HEK293 (cell line): ENCODE results near the gene FBXW2.
A peak's percentile ranks its signal among the peaks of the same experiment; 100 is the strongest.

Experiments used
- CTCF ChIA-PET: fragments of 350-600 bp; formaldehyde crosslinking; extraction: SDS; loops from one replicate; lab custom pipeline; 2021; ENCODE audit warnings: antibody characterized with exemption; lab: Yijun Ruan, JAX
- POLR2A ChIA-PET: fragments of 300-600 bp; formaldehyde crosslinking; extraction: SDS; loops from one replicate; lab custom pipeline; 2020; ENCODE audit warnings: antibody characterized with exemption, inconsistent platforms; lab: Yijun Ruan, JAX
- H3K27ac ChIP-seq: fragments of 200-500 bp; sonication (Bioruptor generic); 2 replicates; pipeline ENCODE4 v1.5.1; 2014; ENCODE audit warnings: low read depth, low read length, control low read depth, inconsistent platforms; ENCODE audit errors: extremely low read depth
- H3K36me3 ChIP-seq, 2 experiments: fragments of 200-500 bp in 1 of 2; sonication (Bioruptor generic) in 1 of 2; 1 replicate in 1 of 2; 2 replicates in 1 of 2; pipeline ENCODE4 v1.5.1; 2014 to 2017; ENCODE audit warnings: inconsistent platforms in 2 of 2, low read length in 2 of 2; ENCODE audit not compliant: control insufficient read depth in 2 of 2, insufficient read depth in 1 of 2
- H3K4me1 ChIP-seq: fragments of 200-500 bp; sonication (Bioruptor generic); 2 replicates; pipeline ENCODE4 v1.5.1; 2014; ENCODE audit warnings: mild to moderate bottlenecking, low read length, inconsistent platforms; ENCODE audit not compliant: control insufficient read depth, insufficient read depth
- H3K4me3 ChIP-seq: 2 replicates; pipeline ENCODE4 v1.5.1; 2011; ENCODE audit warnings: low read depth, mild to moderate bottlenecking, control low read depth, low read length, moderate library complexity
- H3K9me3 ChIP-seq: fragments of 200-500 bp; sonication (Bioruptor generic); 2 replicates; pipeline ENCODE4 v1.5.1; 2014; ENCODE audit warnings: low read depth, low read length, inconsistent platforms; ENCODE audit not compliant: control insufficient read depth, insufficient read depth
- GLI2 ChIP-seq: fragments of 450-650 bp; formaldehyde crosslinking; IDR thresholded peaks from 2 replicates; pipeline ENCODE4; 2017; ENCODE audit warnings: missing biosample characterization, missing genetic modification characterization, low read depth, borderline replicate concordance
- KLF9 ChIP-seq: fragments of 450-650 bp; formaldehyde crosslinking; IDR thresholded peaks from 2 replicates; pipeline ENCODE4 v1.5.1; 2016; ENCODE audit warnings: missing biosample characterization, missing genetic modification characterization, low read depth
- MEIS1 ChIP-seq: sonication (generic); formaldehyde crosslinking; IDR thresholded peaks from 2 replicates; pipeline ENCODE4 v1.8.1; 2022; ENCODE audit warnings: missing genetic modification reagents, mild to moderate bottlenecking, borderline replicate concordance
- PBX3 ChIP-seq: sonication (generic); formaldehyde crosslinking; IDR thresholded peaks from 2 replicates; pipeline ENCODE4 v1.8.1; 2022; ENCODE audit warnings: mild to moderate bottlenecking, moderate library complexity, missing genetic modification reagents
- PRDM4 ChIP-seq: fragments of 450-650 bp; formaldehyde crosslinking; IDR thresholded peaks from 2 replicates; pipeline ENCODE4 v1.5.1; 2017; ENCODE audit warnings: missing biosample characterization, missing genetic modification characterization
- TRIM28 ChIP-seq: IDR thresholded peaks from 2 replicates; pipeline ENCODE4 v1.6.1; 2011; ENCODE audit warnings: low read length, control low read depth, borderline replicate concordance
- ZBTB1 ChIP-seq: fragments of 450-650 bp; formaldehyde crosslinking; IDR thresholded peaks from 2 replicates; pipeline ENCODE4 v1.5.1; 2016; ENCODE audit warnings: missing biosample characterization, missing genetic modification characterization
- ZBTB7A ChIP-seq: fragments of 450-650 bp; formaldehyde crosslinking; IDR thresholded peaks from 2 replicates; pipeline ENCODE4 v1.5.1; 2016; ENCODE audit warnings: low read depth, missing biosample characterization, missing genetic modification characterization
- ZNF133 ChIP-seq: fragments of 450-650 bp; formaldehyde crosslinking; IDR thresholded peaks from 2 replicates; pipeline ENCODE4 v1.5.1; 2016; ENCODE audit warnings: missing biosample characterization, missing genetic modification characterization
- ZNF140 ChIP-seq: fragments of 450-650 bp; formaldehyde crosslinking; IDR thresholded peaks from 2 replicates; pipeline ENCODE4 v1.5.1; 2016; ENCODE audit warnings: missing biosample characterization, missing genetic modification characterization
- ZNF354C ChIP-seq: fragments of 450-650 bp; formaldehyde crosslinking; IDR thresholded peaks from 2 replicates; pipeline ENCODE4 v1.5.1; 2016; ENCODE audit warnings: missing biosample characterization, missing genetic modification characterization, low read depth, borderline replicate concordance
- ZNF473 ChIP-seq: fragments of 450-650 bp; formaldehyde crosslinking; IDR thresholded peaks from 2 replicates; pipeline ENCODE4 v1.5.1; 2017; ENCODE audit warnings: missing biosample characterization, missing genetic modification characterization
- ZNF580 ChIP-seq: fragments of 450-650 bp; formaldehyde crosslinking; IDR thresholded peaks from 2 replicates; pipeline ENCODE4 v1.5.1; 2016; ENCODE audit warnings: missing biosample characterization, missing genetic modification characterization
- ZNF629 ChIP-seq: fragments of 450-650 bp; formaldehyde crosslinking; IDR thresholded peaks from 2 replicates; pipeline ENCODE4 v1.5.1; 2017; ENCODE audit warnings: missing biosample characterization, missing genetic modification characterization
- ZNF645 ChIP-seq: fragments of 450-650 bp; formaldehyde crosslinking; IDR thresholded peaks from 2 replicates; pipeline ENCODE4; 2016; ENCODE audit warnings: missing biosample characterization, missing genetic modification characterization
- ZNF660 ChIP-seq: fragments of 450-650 bp; IDR thresholded peaks from 2 replicates; pipeline ENCODE4 v1.5.1; 2018; ENCODE audit warnings: missing biosample characterization, mild to moderate bottlenecking, missing genetic modification characterization
- ZNF670 ChIP-seq: fragments of 450-650 bp; formaldehyde crosslinking; IDR thresholded peaks from 2 replicates; pipeline ENCODE4 v1.5.1; 2016; ENCODE audit warnings: missing biosample characterization, missing genetic modification characterization, low read depth
- ZNF704 ChIP-seq: fragments of 450-650 bp; formaldehyde crosslinking; IDR thresholded peaks from 2 replicates; pipeline ENCODE4 v1.5.1; 2016; ENCODE audit warnings: missing biosample characterization, missing genetic modification characterization
- ZNF747 ChIP-seq: fragments of 450-650 bp; formaldehyde crosslinking; IDR thresholded peaks from 2 replicates; pipeline ENCODE4 v1.5.1; 2016; ENCODE audit warnings: missing biosample characterization, missing genetic modification characterization
- ZNF768 ChIP-seq: fragments of 450-650 bp; formaldehyde crosslinking; IDR thresholded peaks from 2 replicates; pipeline ENCODE4 v1.5.1; 2018; ENCODE audit warnings: missing biosample characterization, mild to moderate bottlenecking, missing genetic modification characterization
- ZNF785 ChIP-seq: fragments of 450-650 bp; formaldehyde crosslinking; IDR thresholded peaks from 2 replicates; pipeline ENCODE4 v1.5.1; 2016; ENCODE audit warnings: missing biosample characterization, missing genetic modification characterization
- ZNF791 ChIP-seq: fragments of 450-650 bp; formaldehyde crosslinking; IDR thresholded peaks from 2 replicates; pipeline ENCODE4 v1.5.1; 2016; ENCODE audit warnings: missing biosample characterization, missing genetic modification characterization
- ZNF843 ChIP-seq: fragments of 450-650 bp; formaldehyde crosslinking; IDR thresholded peaks from 2 replicates; pipeline ENCODE4 v1.5.1; 2016; ENCODE audit warnings: missing biosample characterization, missing genetic modification characterization
- ZSCAN4 ChIP-seq: fragments of 450-650 bp; formaldehyde crosslinking; IDR thresholded peaks from 2 replicates; pipeline ENCODE4 v1.5.1; 2017; ENCODE audit warnings: missing biosample characterization, missing genetic modification characterization
- ZSCAN5A ChIP-seq: fragments of 450-650 bp; formaldehyde crosslinking; IDR thresholded peaks from 2 replicates; pipeline ENCODE4 v1.5.1; 2016; ENCODE audit warnings: missing biosample characterization, missing genetic modification characterization

The FBXW2 gene

GRCh38 chr9:120714088-120714845 is 78.9 kb downstream of the FBXW2 start, which contains the start of gene MEGF9 (continued):
- TF ChIP-seq ZNF354C (tag by site-specific recombination), result no peak
- TF ChIP-seq ZNF629 (tag by site-specific recombination), result no peak
- no peak for TF ChIP-seq ZSCAN4 (tag by site-specific recombination)
- TF ChIP-seq MEIS1 (CRISPR knock-in tag), result no peak
- no peak for TF ChIP-seq ZNF843 (tag by site-specific recombination)
- TF ChIP-seq, all 188 proteins: peak for 19

- Histone ChIP-seq H3K4me3 (peak overlapping the region; percentile 91), H3K36me3 (no peaks in the 10 kb centered on the region; a peak in 1 of 3 replicates), H3K4me1 (peaks cover 16% of the 10 kb centered on the region; the same call in 1 of the 2 replicates), H3K27ac (peak overlapping the region; percentile 52; the same call in 1 of the 2 replicates), H3K9me3 (no peaks in the 10 kb centered on the region)
- POLR2A ChIA-PET, result interaction anchor here (0.6 to 1.7 kb wide), 3 partner anchors 9 to 17 kb away, joined by 4 to 6 read pairs (median 4); no protein-coding TSS in a partner anchor
- CTCF ChIA-PET, result interaction anchor here (0.7 kb wide), 1 partner anchor 93 kb away, joined by 4 read pairs; no protein-coding TSS in a partner anchor
- TF ChIP-seq ZNF785, result no peak
- TF ChIP-seq ZNF629 (tag by site-specific recombination), result no peak
- TF ChIP-seq ZNF791 (tag by site-specific recombination), result no peak
- TF ChIP-seq ZBTB1 (tag by site-specific recombination), result no peak
- no peak for TF ChIP-seq ZNF645 (tag by site-specific recombination)
- TF ChIP-seq ZNF140 (tag by site-specific recombination), result no peak
- TF ChIP-seq ZNF133 (tag by site-specific recombination), result no peak
- no peak for TF ChIP-seq TRIM28
- no peak for TF ChIP-seq ZNF660 (tag by site-specific recombination)
- TF ChIP-seq ZNF747 (tag by site-specific recombination), result no peak
- no peak for TF ChIP-seq GLI2 (tag by site-specific recombination)
- TF ChIP-seq ZNF670 (tag by site-specific recombination), result no peak
- no peak for TF ChIP-seq PRDM4
- TF ChIP-seq ZNF704, result no peak
- no peak for TF ChIP-seq ZNF473 (tag by site-specific recombination)
- no peak for TF ChIP-seq ZNF768 (tag by site-specific recombination)
- TF ChIP-seq PBX3 (CRISPR knock-in tag), result no peak
- no peak for TF ChIP-seq ZSCAN5A (tag by site-specific recombination)
- TF ChIP-seq ZNF580, result no peak
- peak; percentile 89 for TF ChIP-seq ZBTB7A
- no peak for TF ChIP-seq KLF9 (tag by site-specific recombination)
Measured at GRCh38 chr9:120713257-120714087, 79.7 kb downstream of the FBXW2 start.
